ENCODE data around the gene RFX8. TPM values are rescaled to one million over a fixed set of nuclear protein-coding genes. Genes with fewer than 3 reads are reported as not detected.

RFX8 gene
- total RNA-seq, 1 experiment from 2014 or later: 0.77 TPM

GRCh38 chr2:101517758-101518271, 42.9 kb upstream of the RFX8 start:
- CTCF ChIA-PET: interaction anchor here (0.7 to 1.7 kb wide), 6 partner anchors 99 to 314 kb away, joined by 3 to 7 read pairs (median 4); partner anchors contain the start of gene MAP4K4
- no peaks in the 10 kb centered on the region for H3K79me2 ChIP-seq (ENCODE audit: low read length)
- peak overlapping the region; percentile 46 for H3K4me3 ChIP-seq (ENCODE audit: low read length)
- BruUV-seq (replicated peaks): no TSS peak
- POLR2A ChIA-PET (ENCODE audit: unreplicated experiment): interaction anchor here (0.5 to 1.4 kb wide), 10 partner anchors 20 to 1274 kb away, joined by 3 to 9 read pairs (median 4); partner anchors contain the start of gene MAP4K4
- TF ChIP-seq EZH2phosphoT487 (IDR thresholded peaks at IDR 0.05; ENCODE audit: borderline replicate concordance, low read length) (no peak), CTCF (conservative IDR thresholded peaks at IDR 0.05; ENCODE audit: low read depth, low read length) (no peak), EZH2 (IDR thresholded peaks at IDR 0.05; ENCODE audit: low read length, unreplicated experiment) (no peak)
- H3F3A ChIP-seq (ENCODE audit: low read length, unreplicated experiment): peaks cover 9% of the 10 kb centered on the region
- H3K4me2 ChIP-seq (ENCODE audit: low read length): peak overlapping the region; percentile 84
- H2AFZ ChIP-seq (ENCODE audit: low read length): no peak overlapping the region
- H3K9ac ChIP-seq (ENCODE audit: low read length): peak overlapping the region; percentile 94
- peak overlapping the region; percentile 100 for H3K27ac ChIP-seq (ENCODE audit: low read length)
- intact Hi-C loops (cut with micrococcal nuclease): loop anchor here (1.0 to 5.0 kb wide), 10 partner anchors 18 to 364 kb away; no protein-coding TSS in a partner anchor
- ATAC-seq (peak; percentile 8), DNase-seq (peak; percentile 72)
- no peaks in the 10 kb centered on the region for H3K9me3 ChIP-seq (ENCODE audit: low read length)
- H3K9me2 ChIP-seq (replicated peaks; ENCODE audit: low read length): no peaks in the 10 kb centered on the region
- peaks cover 53% of the 10 kb centered on the region for H3K4me1 ChIP-seq (ENCODE audit: insufficient read depth, low read length)
- peaks cover 4% of the 10 kb centered on the region; the same call in 1 of the 2 replicates for H3K36me3 ChIP-seq (ENCODE audit: low read depth, low read length)
- no peaks in the 10 kb centered on the region for H4K20me1 ChIP-seq (ENCODE audit: low read length)
- H3K27me3 ChIP-seq (ENCODE audit: low read length): no peaks in the 10 kb centered on the region

DNA sequence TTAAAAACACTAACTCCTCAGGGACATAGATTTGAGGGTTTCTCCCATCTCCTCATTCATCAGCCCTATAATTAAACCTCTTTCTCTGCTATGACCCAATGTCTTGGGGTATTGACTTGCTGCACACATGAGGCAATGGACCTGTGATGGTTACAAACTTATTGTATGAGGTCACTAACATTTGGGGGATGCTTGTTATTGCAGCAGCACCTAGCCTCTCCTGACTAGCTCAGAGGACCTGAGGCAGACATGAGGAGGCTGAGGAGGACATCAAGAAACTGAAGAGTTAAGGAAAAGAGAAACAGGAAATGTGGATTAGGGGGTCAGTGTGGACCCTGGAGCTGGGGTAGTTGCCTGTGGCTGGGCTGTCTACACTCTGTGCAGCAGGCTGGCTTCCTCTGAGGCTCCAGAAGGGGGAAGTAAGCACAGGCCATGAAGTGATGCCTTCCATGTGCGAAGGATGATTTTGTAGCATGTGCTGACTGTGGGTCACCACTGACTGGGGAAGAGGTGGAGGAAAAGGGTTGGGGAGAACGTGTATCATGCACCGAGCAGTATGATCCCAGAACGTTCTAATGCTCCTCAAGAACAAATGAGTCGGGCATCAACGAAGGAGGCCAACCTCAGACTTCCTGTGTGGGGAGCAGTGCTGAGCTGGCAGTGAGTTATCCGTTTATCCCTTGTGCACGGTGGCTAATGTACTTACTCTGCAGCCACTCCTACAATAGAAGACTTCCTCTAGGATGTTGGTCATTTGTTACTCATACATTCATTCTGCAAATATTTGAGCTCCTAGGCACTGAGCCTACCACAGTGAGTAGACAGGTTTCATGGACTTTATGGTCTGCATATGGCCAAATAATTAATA, 42.1 kb upstream of the RFX8 start:
- intact Hi-C loops (cut with micrococcal nuclease): loop anchor here (1.0 to 5.0 kb wide), 7 partner anchors 17 to 365 kb away; no protein-coding TSS in a partner anchor
- peak overlapping the region; percentile 94 for H3K9ac ChIP-seq (ENCODE audit: low read length)
- ATAC-seq: peak; percentile 78
- no peak overlapping the region for H2AFZ ChIP-seq (ENCODE audit: low read length)
- H3K4me1 ChIP-seq (ENCODE audit: insufficient read depth, low read length): peaks cover 53% of the 10 kb centered on the region
- ChIA-PET CTCF (interaction anchor here (0.6 to 1.7 kb wide), 6 partner anchors 98 to 315 kb away, joined by 3 to 7 read pairs (median 4); partner anchors contain the start of gene MAP4K4), POLR2A (ENCODE audit: unreplicated experiment) (interaction anchor here (0.5 to 1.4 kb wide), 10 partner anchors 19 to 1274 kb away, joined by 3 to 9 read pairs (median 4); partner anchors contain the start of gene MAP4K4)
- H3K36me3 ChIP-seq (ENCODE audit: low read depth, low read length): peaks cover 4% of the 10 kb centered on the region; the same call in 1 of the 2 replicates
- H3K4me2 ChIP-seq (ENCODE audit: low read length): peak overlapping the region; percentile 84
- H3K4me3 ChIP-seq (ENCODE audit: low read length): peak overlapping the region; percentile 46
- H3K9me3 ChIP-seq (ENCODE audit: low read length): no peaks in the 10 kb centered on the region
- BruUV-seq (replicated peaks): TSS peak; percentile 59
- TF ChIP-seq CTCF (conservative IDR thresholded peaks at IDR 0.05; ENCODE audit: low read depth, low read length) (no peak), EZH2phosphoT487 (IDR thresholded peaks at IDR 0.05; ENCODE audit: borderline replicate concordance, low read length) (no peak), EZH2 (IDR thresholded peaks at IDR 0.05; ENCODE audit: low read length, unreplicated experiment) (no peak)
- no peaks in the 10 kb centered on the region for H3K79me2 ChIP-seq (ENCODE audit: low read length)
- no peaks in the 10 kb centered on the region for H4K20me1 ChIP-seq (ENCODE audit: low read length)
- H3K9me2 ChIP-seq (replicated peaks; ENCODE audit: low read length): no peaks in the 10 kb centered on the region
- H3F3A ChIP-seq (ENCODE audit: low read length, unreplicated experiment): peaks cover 9% of the 10 kb centered on the region
- H3K27ac ChIP-seq (ENCODE audit: low read length): peak overlapping the region; percentile 100
- peak; percentile 97 for DNase-seq
- H3K27me3 ChIP-seq (ENCODE audit: low read length): no peaks in the 10 kb centered on the region

Data from PC-3 (cell line).